Measurements from ENCODE around the gene PRICKLE2.

PRICKLE2 gene

GRCh38 chr3:64187065-64187959, 38.0 kb downstream of the PRICKLE2 start:
- DNase-seq: no peak

- DNase-seq: no peak
Observed at GRCh38 chr3:64186667-64187064, 38.6 kb downstream of the PRICKLE2 start.

- no peak for DNase-seq
Observed at GRCh38 chr3:64185436-64185835, 39.8 kb downstream of the PRICKLE2 start.

GRCh38 chr3:64184621-64185020, 40.6 kb downstream of the PRICKLE2 start:
- DNase-seq: no peak

GRCh38 chr3:64179860-64180259, 45.4 kb downstream of the PRICKLE2 start:
- no peak for DNase-seq

GRCh38 chr3:64179249-64179648, 46.0 kb downstream of the PRICKLE2 start:
- no peak for DNase-seq

GRCh38 chr3:64178419-64178818, 46.8 kb downstream of the PRICKLE2 start:
- DNase-seq: no peak

- no peak for DNase-seq
Observed at GRCh38 chr3:64176461-64176996, 48.7 kb downstream of the PRICKLE2 start.

GRCh38 chr3:64174328-64174727, 50.9 kb downstream of the PRICKLE2 start:
- DNase-seq: no peak

GRCh38 chr3:64173563-64173962, 51.7 kb downstream of the PRICKLE2 start:
- no peak for DNase-seq

- DNase-seq: no peak
Observed at GRCh38 chr3:64170270-64170669, 55.0 kb downstream of the PRICKLE2 start.

- no peak for DNase-seq
Observed at GRCh38 chr3:64167868-64168267, 57.4 kb downstream of the PRICKLE2 start.

GRCh38 chr3:64167351-64167750, 57.9 kb downstream of the PRICKLE2 start:
- DNase-seq: no peak

- DNase-seq: no peak
Observed at GRCh38 chr3:64166584-64167162, 58.6 kb downstream of the PRICKLE2 start.

- no peak for DNase-seq
Observed at GRCh38 chr3:64164349-64164748, 60.9 kb downstream of the PRICKLE2 start.

GRCh38 chr3:64163755-64164148, 61.5 kb downstream of the PRICKLE2 start:
- DNase-seq: no peak

GRCh38 chr3:64163019-64163754, 62.1 kb downstream of the PRICKLE2 start:
- DNase-seq: no peak

- DNase-seq: no peak
Observed at GRCh38 chr3:64161481-64161952, 63.7 kb downstream of the PRICKLE2 start.

GRCh38 chr3:64160000-64160695, 65.1 kb downstream of the PRICKLE2 start:
- no peak for DNase-seq

- DNase-seq: no peak
Observed at GRCh38 chr3:64158334-64158733, 66.9 kb downstream of the PRICKLE2 start.

GRCh38 chr3:64157150-64158035, 67.9 kb downstream of the PRICKLE2 start:
- DNase-seq: no peak

GRCh38 chr3:64155328-64155727, 69.9 kb downstream of the PRICKLE2 start:
- DNase-seq: no peak
